NCI-H2196 treated with DMSO at 0.1 percent for 48 hours (cell line): ENCODE data around the gene RIMOC1.
"Not testable (repeated sequence)": the region's sequence is repeated elsewhere in the genome, so short reads cannot be mapped to it uniquely, and the experiment has no call there.

ENCODE experiments used
- DNase-seq: peaks from one replicate; lab custom pipeline; 2025; ENCODE audit not compliant: unreplicated experiment; lab: John Stamatoyannopoulos, UW

The RIMOC1 gene

DNA sequence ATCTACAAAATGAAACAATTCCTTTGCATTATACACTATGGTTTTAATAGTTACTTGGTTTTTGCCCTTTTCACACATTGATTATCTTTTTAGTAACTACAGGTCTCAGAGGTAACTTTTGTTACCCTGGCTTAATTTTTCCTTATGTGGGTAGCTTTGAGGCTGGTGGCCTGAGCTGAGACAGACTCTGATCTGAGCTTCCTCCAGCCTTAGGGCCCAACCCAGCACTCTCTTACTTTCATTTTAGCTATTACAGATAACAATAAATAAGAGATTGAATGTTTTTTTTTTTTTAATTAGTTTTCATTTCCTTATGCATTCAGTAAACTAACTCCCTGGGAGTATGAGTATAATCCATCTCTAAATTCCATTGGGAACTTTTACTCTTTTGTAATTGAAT, 18.9 kb upstream of the RIMOC1 start:
- DNase-seq, result no peak

DNA sequence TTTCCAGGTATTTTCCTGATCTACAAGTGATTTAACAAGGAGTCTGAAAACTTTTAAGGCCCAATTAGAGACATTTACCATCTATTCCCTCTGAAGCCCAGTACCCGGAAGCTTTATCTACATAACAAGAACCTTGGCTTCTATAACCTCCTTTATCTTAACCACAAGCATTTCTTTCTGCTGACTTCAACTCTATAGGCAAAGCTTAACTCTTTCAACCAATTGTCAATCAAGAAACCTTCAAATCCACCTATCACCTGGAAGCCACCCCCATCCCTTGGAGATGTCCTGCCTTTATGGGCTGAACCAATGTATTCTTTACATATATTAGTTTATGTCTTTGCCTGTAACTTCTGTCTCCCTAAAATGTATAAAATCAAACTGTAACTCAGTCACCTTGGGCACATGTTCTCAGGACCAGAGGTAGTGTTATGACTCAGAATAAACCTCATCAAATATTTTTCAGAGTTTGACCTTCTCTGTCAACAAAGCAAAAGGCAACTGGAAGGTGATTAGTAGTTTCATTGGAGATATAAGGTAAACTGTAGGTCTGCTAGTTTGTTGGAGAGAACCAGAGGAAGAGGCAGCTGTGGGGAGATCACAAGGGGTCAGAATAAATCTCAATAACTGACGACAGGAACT, 13.0 kb upstream of the RIMOC1 start:
- no peak for DNase-seq

DNA sequence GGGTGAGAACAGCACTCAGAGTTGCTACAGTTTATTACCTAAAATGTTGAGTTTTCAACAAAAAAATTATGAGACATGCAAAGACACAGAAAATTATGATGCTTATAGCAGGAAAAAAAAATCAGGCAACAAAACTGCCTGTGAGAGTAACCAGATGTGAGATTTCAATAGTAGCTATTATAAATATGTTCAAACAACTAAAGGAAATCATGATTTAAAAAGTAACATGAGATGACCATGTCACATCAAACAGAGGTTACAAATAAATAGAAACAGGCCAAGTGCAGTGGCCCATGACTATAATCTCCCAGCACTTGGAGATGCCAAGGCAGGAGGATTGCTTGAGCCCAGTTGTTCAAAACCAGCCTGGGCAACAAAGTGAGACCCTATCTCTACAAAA, 12.1 kb upstream of the RIMOC1 start:
- DNase-seq, result no peak

DNA sequence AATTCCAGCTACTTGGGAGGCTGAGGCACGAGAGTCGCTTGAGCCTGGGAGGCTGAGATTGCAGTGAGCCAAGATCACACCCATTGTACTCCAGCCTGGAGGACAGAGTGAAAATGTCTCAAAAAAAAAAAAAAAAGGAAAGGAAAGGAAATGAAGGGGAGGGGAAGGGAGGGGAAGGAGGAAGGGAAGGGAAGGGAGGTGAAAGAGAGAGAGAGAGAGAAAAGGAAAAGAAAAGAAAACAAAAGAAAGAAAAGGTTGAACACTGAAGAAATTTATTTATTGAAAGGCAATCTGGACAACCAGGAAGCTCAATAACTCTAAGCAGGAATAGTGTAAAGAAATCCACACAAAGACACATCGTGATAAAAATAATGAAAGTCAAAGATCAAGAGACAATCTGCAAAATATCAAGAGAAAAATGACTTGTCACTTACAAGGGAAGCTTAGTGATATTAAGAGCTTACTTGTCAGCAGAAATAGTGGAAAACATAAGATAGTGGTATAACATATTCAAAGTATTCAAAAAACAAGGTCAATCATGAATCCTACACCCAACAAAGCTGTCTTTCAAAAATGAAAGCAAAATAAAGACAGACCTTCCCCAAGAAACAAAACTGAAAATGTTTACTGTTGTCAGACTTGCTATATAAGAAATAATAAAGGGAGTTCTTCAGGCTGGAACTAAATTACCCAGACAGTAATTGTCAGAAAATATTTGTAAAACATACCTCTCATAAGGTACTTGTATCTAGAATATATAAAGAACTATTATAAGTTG, 10.9 kb upstream of the RIMOC1 start:
- DNase-seq, result no peak

DNA sequence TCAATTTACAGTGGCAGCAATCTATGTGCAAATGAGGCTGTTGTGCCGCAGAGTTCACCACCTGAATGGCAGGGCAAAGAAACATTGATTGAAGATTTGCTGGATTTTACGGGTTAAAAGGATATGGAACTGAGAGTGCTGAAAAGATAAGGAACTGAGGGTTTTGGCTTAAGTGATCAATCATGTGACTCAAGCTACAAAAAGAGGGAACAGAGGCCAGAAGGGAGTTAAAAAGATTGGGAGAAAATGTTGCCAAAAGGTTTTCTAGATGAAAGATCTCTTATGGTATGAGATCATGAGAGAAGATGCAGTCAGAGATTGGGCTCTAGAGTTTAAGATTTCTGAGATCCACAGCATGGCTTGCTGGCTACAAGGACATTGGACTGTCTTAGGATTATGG, 7.9 kb upstream of the RIMOC1 start:
- DNase-seq, result no peak

DNA sequence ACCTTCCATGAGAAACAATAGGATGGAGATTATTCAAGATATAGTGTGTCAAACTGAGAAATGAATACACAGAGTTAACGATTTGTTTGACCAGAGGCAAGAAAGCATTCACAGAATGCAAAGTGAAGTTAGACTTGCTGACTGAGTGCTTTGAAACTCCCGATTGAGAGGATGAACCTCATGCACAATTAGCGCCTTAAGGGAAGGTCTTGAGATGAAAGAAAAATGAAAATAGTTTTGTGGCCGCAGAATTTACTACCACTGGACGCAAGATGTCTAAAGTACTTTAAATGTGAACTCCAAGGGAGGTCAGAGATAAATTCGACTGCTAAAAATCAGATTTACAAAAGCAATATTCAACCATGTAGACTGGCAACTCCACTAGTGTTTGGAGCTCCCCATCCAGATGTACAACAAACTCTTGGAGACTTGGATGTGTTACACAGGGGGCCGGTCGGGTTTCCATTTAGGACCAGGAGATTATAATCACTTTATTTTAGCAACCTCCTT, 707 bp upstream of the RIMOC1 start:
- no peak for DNase-seq

DNA sequence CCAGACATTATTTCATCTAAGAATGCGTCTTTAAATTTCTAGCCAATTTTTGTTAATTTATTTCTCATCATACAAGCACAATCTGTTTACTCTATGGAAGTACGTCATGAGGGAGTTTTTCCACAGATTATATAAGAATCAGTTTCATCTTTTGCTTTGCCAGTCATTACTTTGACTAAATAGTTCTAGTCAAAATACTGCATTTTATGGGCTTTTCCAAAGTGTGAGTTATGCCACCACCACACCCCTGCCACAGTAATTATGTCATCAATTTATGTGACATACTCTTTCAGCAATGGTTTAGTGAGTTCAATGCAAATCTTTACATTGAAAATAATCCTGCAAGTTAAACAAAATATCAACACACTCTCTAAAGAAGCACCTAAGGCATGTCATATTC, 2.0 kb downstream of the RIMOC1 start:
- no peak for DNase-seq

DNA sequence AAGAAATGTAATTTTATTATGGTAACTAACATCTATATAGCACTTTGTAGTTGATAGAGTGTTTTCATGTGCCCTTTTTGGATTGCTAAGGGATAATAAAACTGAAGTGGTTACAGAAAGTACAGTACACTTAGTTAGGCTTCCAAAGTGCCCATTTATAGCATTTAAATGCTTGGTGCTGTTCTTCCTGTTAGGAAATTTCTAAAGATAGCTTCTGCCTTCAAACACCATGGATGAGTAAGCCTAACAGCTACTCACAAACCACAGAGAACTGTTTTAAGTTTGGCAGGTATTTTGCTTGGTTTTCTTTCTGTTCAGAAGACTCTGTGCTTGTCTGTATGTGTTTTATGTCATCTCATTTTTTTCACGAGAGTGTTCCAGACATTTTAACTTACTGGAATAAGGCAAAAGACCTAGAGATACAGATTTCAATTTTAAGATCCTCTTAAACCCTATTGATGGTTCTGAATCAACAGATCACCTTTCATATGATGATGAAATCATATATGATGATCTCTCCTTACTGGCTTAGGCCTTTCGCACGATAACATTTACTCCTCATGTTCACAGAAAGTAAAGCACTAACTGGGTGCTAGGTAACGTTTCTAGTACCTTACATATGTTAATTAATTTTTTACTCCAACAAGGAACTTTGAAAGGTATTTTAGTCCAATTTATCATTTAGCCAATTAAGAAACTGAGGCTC, 4.4 kb downstream of the RIMOC1 start:
- DNase-seq, result no peak

DNA sequence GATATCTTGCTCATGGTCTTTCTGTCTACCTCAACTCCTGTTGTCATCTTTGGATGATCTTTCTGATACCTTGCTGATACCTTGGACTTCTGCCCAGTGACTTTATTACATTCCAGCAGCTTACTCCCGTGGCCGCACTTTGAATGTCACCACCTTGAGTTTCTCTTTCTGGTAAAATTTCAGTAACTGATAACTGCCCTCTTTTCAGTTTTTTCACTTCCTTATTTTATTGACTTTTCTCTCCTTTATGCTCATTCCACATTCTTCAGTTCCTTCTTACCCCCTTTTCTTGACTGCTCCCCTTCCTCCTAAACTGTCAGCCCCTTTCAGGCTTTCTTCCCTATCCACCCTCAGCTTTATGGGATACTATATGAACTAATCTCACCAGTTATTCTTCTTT, 14.0 kb downstream of the RIMOC1 start:
- DNase-seq, result no peak

DNA sequence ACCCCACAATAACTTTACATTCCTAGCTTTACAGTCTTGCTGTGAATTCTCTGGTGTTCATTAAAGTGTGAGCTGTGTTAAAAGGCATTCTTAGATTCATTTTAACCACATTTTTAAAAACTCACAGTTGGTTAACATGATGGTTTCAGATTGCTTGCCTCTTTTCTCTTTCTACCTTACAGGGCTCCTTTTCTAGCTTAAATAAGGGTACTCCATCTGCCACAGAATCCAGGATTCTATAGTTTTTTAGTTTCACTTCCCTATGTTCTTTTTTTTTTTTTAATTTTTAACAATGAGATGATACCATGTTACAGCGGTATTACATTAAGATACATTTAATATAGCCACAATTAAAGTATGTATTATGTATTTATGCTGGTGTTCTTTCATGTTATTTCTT, 17.0 kb downstream of the RIMOC1 start:
- DNase-seq, result no peak

DNA sequence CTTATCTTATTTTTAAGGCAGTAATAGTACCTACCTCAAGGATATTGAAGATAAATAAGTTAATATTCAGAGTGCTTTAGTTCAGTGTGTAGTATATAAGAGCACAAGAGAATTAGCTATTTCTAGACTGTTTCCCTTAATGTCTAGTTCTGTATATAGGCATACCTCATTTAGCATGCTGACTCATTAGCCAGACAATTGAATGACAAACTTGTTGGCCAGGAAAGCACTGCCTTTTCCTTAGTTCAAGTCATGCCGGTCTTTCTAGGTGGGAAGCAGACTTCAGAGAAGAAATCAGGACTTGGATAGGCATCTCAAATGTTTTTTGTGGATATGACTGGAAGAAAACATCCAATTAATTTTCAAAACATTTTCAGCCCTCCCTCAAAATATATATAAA, 17.7 kb downstream of the RIMOC1 start:
- DNase-seq, result no peak

DNA sequence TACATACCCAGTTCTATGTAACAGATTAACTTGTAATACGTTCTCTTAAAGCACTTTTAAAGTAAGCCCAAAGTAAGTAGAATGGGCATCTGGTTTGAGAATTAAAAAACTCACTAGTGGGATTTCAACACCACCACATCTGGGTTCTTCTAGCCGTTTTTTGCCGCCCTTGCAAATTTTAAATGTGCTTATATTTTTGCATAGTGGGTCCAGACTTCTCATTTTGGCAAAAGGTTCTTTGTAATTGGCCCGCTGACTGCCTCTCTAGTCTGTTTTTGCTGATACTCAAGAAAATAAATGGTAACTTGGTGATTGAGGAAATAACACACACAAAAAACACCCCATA, 20.4 kb downstream of the RIMOC1 start:
- no peak for DNase-seq

DNA sequence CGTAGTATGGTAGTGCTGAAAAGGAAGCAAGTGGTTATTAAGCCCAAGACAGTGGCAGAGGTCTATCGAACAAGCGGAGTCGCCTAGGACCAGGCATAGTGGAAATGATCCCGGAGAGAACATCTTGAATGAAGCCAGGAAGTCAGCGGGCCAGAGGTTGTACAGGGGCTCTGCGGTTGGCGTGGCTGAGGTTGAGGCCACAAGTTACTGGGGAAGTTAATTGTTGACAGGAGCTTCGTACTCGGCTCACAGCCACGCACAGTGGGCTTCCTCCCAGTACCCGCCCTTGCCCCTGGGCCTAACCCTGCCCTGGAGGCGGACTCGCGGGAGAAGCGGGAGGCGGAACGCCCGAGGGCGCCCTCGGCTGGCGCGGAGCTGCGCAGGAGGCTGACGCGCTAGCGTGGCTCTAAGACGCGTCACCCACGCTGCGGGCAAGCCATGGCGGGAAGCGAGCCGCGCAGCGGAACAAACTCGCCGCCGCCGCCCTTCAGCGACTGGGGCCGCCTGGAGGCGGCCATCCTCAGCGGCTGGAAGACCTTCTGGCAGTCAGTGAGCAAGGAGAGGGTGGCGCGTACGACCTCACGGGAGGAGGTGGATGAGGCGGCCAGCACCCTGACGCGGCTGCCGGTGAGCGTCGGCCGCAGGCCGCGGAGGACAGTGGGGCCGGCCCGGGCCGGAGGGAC, 20.9 kb downstream of the RIMOC1 start, which contains the start of gene FBXO4:
Gene FBXO4 (plus strand): TSS at position 410 of the 683 bp plus-strand sequence. CDS start 29 bp downstream, at position 439.
- peak; percentile 73 for DNase-seq

DNA sequence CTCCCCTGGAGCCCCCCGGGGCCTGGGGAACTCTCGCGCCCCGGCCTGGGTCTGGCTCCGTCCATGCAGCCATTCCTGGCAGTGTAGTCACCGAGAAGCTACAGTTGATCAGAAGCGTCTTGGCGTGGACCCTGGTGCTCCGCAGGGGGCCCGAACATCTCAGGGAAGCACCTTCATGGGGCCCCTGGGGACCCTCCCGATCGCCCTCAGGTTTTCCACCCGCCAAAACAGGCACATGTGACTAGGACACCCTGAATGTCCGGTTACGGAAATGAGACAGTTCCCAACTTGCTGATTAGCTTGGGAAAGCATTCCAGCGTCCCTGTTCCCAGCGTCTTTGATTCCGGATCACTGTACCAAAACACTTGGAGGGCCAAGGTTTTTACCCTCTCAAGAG, 21.4 kb downstream of the RIMOC1 start:
- DNase-seq, result no peak

DNA sequence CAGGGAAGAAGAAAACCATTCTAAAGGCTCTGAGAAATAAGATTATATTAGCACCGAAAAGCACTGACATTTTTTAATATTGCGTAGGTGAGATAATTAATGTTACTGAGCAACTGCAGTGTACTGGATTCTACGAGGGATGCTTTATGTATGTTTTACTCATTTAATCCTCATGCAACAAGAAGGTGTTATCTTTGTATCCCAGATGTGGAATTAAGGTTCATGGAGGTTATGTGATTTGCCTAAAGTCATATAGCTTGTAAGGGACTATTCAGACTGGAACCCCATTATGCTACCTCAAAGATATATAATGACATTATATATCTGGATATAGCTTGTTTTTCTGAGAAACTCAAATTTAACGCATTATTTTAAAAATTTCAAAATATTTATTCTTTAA, 23.5 kb downstream of the RIMOC1 start:
- no peak for DNase-seq

DNA sequence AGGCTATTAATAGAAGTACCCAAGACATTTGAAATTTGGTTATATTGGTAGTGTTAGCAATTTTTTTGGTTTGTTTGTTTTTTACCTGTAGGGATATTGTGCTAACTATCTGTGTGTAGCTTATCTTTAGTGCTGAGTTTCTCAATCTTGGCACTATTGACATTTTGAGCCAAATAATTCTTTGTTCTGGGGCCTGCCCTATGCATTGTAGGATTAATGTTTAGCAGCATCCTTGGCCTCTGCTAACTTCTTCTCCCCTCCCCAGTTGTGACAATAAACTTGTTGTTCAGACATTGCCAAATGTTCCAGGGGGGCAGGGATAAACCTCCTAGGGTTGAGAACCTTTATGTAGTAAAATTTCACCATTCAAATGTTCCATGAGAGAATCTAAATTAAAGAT, 24.9 kb downstream of the RIMOC1 start:
- no peak for DNase-seq

DNA sequence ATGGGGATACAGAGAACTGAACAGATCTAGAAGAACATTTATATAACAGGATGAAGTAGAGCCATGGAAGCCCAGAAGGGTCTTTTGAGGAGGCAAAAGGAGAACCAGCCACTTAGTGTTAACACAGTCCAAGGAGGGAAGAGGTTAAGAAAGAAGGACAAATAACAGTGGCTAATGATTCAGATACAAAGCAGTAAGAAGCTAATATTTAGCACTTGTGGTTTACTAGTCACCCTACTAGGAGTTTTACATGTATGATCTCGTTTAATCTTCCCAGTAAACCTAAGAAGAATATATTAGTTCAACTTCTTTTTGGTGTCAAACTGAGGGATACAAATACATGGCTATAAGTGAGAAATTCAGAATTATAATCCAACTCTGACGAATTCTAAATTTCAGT, 28.6 kb downstream of the RIMOC1 start:
- DNase-seq, result no peak

DNA sequence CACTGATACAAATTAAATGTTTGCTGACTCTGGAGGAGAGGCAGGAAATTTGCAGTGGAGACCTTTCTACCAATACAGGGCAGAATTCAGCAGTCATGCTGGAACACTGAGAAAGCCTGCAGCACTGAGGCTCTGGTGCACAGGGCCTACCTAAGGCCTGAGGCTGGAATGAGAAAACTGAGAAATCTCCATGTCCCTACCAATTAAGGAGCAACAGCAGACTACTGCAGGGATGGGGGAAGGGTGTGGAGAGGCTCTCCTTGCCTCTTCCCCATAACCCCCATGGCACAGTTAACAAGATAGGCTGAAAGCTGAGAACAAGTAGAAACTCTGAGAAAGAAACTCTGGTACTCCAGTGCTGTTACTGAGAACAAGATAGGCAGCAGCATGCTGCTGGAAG, 31.4 kb downstream of the RIMOC1 start:
- DNase-seq, result no peak

DNA sequence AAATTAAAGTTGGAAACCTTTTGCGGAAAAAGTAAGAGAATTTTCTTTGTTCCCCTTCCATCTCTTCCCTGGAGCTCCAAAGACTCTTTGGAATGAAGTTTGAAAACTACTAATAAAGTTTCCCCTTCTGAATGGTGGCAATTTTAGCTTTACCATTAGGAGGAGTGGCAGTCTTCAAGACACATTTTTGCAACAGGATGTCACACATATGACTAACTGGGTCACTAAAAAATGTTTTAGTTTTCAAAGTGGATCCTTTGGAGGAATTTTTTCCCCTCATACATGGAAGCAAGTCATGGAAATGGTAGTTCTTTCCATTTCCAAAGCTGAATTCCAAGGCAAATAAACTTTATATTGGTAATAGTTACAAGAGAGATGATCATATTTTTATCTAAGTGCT, 36.5 kb downstream of the RIMOC1 start:
- DNase-seq, result no peak

DNA sequence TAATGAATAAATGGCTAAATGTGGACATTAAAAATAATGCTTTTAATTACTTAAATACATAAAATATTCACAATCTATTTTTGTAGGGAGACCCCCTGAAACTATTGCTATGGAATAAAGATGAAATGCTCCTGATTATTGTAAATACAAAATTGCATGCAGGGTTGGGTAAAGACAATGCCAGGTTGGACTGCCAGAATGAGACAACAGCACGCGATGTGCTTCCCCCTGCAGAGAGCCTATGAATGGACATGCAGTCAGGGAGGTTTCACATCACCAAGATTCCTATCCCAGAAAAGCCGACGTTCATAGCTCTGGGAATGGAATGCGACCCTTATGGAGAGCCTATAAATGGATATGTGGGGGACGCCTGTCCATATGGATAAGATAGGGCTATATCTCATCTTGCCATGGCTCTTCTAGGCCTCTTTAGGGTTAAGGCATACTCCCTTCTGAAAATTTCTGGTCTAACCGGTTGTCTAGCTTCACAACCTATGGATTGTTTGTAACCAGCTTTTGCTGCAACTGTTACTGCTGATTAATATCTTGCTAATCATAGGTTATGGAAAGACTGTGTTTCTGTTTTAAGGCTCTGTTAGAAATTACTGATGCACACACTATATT, 41.3 kb downstream of the RIMOC1 start:
- not testable (repeated sequence) for DNase-seq

DNA sequence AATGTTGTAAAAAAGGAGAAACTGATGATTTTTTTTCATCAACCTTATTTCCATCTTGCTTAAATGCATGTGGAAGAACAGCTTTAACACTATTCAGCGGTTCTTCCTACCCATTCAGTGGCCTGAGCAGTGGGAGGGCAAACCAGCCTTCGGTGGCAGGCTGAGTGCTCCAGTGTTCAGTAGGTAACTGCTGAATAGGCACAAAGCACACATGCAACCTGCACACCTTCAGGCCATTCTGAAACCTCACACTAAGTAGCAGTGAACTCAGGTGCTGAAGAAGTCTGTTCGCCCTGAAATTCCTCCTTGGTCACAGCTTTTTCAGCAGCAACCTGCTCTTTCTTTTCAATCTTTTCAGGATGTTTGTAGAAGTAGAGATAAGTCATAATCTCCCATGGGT, 47.1 kb downstream of the RIMOC1 start:
- DNase-seq, result no peak
